ENCODE data around the gene ADGRV1. TPM values are rescaled to one million over a fixed set of nuclear protein-coding genes. Genes with fewer than 3 reads are reported as not detected.

The ADGRV1 gene
- total RNA-seq, 1 experiment from 2014 or later, result 64.8 TPM

- no peak overlapping the region for H3T11ph ChIP-seq (ENCODE audit: low read length)
- no peak overlapping the region for H4K91ac ChIP-seq (ENCODE audit: insufficient read length, low read depth, low read length)
- H3K4me3 Mint-ChIP-seq, result no peak overlapping the region
- no peak overlapping the region for H2BK12ac ChIP-seq (ENCODE audit: insufficient read length, low read depth, low read length)
- H3K4ac ChIP-seq (ENCODE audit: low read depth, low read length), result no peak overlapping the region
- no peak overlapping the region for H3K27ac ChIP-seq (ENCODE audit: insufficient read length, low read depth, low read length)
- H3K14ac ChIP-seq (ENCODE audit: insufficient read depth, low read length), result no peak overlapping the region
- no peak overlapping the region for H3K27ac Mint-ChIP-seq
- no peak overlapping the region for H3K18ac ChIP-seq (ENCODE audit: insufficient read length, low read depth, low read length)
- TF ChIP-seq CTCF (conservative IDR thresholded peaks at IDR 0.05), result no peak
- H3K79me2 ChIP-seq (ENCODE audit: insufficient read depth, low read length), result no peaks in the 10 kb centered on the region
- no peak overlapping the region for H2AK5ac ChIP-seq (ENCODE audit: insufficient read length, low read length)
- no peaks in the 10 kb centered on the region for H3K9me3 ChIP-seq (ENCODE audit: control insufficient read depth, low read depth, low read length)
- H2BK15ac ChIP-seq (ENCODE audit: low read depth, low read length), result no peak overlapping the region
- H3K27me3 Mint-ChIP-seq (ENCODE audit: low read depth), result no peaks in the 10 kb centered on the region
- no peak overlapping the region for H3K4me2 ChIP-seq (ENCODE audit: insufficient read depth, insufficient read length, low read length)
- no peak overlapping the region for H2BK120ac ChIP-seq (ENCODE audit: low read depth, low read length, poor library complexity, severe bottlenecking)
- H3K4me1 Mint-ChIP-seq, result peaks cover 2 to 3% of the 10 kb centered on the region in 2 experiments; a peak in 1 of 4 replicates
- no peak overlapping the region for H3K56ac ChIP-seq (ENCODE audit: insufficient read length, low read depth, low read length)
- peaks cover 4 to 13% (median 5%) of the 10 kb centered on the region in 3 experiments; a peak in 4 of 7 replicates for H3K36me3 Mint-ChIP-seq (ENCODE audit: insufficient read depth in 1 of 3, low read depth in 3 of 3)
- no peaks in the 10 kb centered on the region for H3K27me3 ChIP-seq (ENCODE audit: insufficient read depth, low read length)
- no peak for DNase-seq
- no peaks in the 10 kb centered on the region for H4K20me1 ChIP-seq (ENCODE audit: control insufficient read depth, insufficient read depth, insufficient read length)
- H4K8ac ChIP-seq (replicated peaks; ENCODE audit: insufficient read length, low read depth, low read length), result no peak overlapping the region
- H2AFZ ChIP-seq (ENCODE audit: low read length), result no peak overlapping the region
- peaks cover 5% of the 10 kb centered on the region; the same call in 1 of the 2 replicates for H3K4me1 ChIP-seq (ENCODE audit: insufficient read depth, low read length)
- no CpG with 5 or more reads among the region's 5 CpGs for WGBS (ENCODE audit: extremely low coverage, insufficient read length, low lambda C conversion rate)
- no peaks in the 10 kb centered on the region for H3K23me2 ChIP-seq (ENCODE audit: insufficient read length, low read depth, low read length, poor library complexity, severe bottlenecking)
- no peak overlapping the region for H4K5ac ChIP-seq (ENCODE audit: insufficient read length, low read depth, low read length)
- H3K23ac ChIP-seq (ENCODE audit: insufficient read length, low read depth, low read length), result no peak overlapping the region
- no peak overlapping the region for H3K9ac ChIP-seq (ENCODE audit: extremely low read depth, insufficient read length, low read length)
- no peaks in the 10 kb centered on the region for H3K79me1 ChIP-seq (ENCODE audit: insufficient read depth, low read depth, low read length, poor library complexity, severe bottlenecking)
- H3K9me3 Mint-ChIP-seq, result no peaks in the 10 kb centered on the region
- H2BK20ac ChIP-seq (ENCODE audit: low read depth, low read length, poor library complexity, severe bottlenecking), result no peak overlapping the region
- H2BK5ac ChIP-seq (ENCODE audit: insufficient read length, low read length), result no peak overlapping the region
Observed at GRCh38 chr5:91160714-91161285, 602.2 kb downstream of the ADGRV1 start.

Measured in H9 (cell line).